HCT116 (cell line): ENCODE data around the gene CCDC30. TPM values are rescaled to one million over a fixed set of nuclear protein-coding genes. Genes with fewer than 3 reads are reported as not detected.

ENCODE experiments used
- ATAC-seq: fragments of 200-7000 bp; cut with Tn5 transposase; 2 replicates; pipeline ENCODE4 v1.9.1; 2020; ENCODE audit warnings: mild to moderate bottlenecking, moderate library complexity
- BruUV-seq: library from RNA; stranded (reverse); fragments of 400-500 nt; replicated peaks from 2 replicates; lab custom pipeline; 2021; lab: Mats Ljungman, UMichigan
- CTCF ChIA-PET: fragments of 300-600 bp; sonication (Branson Sonifier 250); formaldehyde crosslinking; loops from one replicate; lab custom pipeline; 2021; ENCODE audit warnings: antibody characterized with exemption; lab: Charles Lee
- POLR2A ChIA-PET: fragments of 300-600, 350-600 bp; sonication (Branson Sonifier 250); formaldehyde crosslinking; loops from one replicate; lab custom pipeline; 2021; ENCODE audit warnings: antibody characterized with exemption; lab: Charles Lee
- RAD21 ChIA-PET, 2 experiments: fragments of 300-600 bp; sonication (Branson Sonifier 250); formaldehyde crosslinking; loops; one replicate each; lab custom pipeline; 2023; ENCODE audit warnings: low total read pairs in 2 of 2; ENCODE audit not compliant: uncharacterized antibody in 2 of 2, unreplicated experiment in 2 of 2, low non-redundant PET in 1 of 2; lab: Charles Lee
- DNase-seq: peaks from one replicate; pipeline ENCODE4 v3.0.0-alpha.2; 2010; ENCODE audit warnings: low read depth, low spot score
- H2AFZ ChIP-seq: fragments of 200-600 bp; shearing (Covaris generic), sonication (generic); 2 replicates; pipeline ENCODE4 v1.6.1; 2017; ENCODE audit warnings: low read depth, mixed run types, mixed read lengths, antibody characterized with exemption, low read length; ENCODE audit not compliant: poor library complexity, severe bottlenecking
- H3K27ac ChIP-seq: 2 replicates; pipeline ENCODE4 v1.5.1; 2012; ENCODE audit warnings: low read depth, low read length
- H3K27me3 ChIP-seq: fragments of 200-600 bp; sonication (generic); 2 replicates; pipeline ENCODE4 v1.6.1; 2016; ENCODE audit warnings: mixed run types, low read length, mixed read lengths; ENCODE audit not compliant: insufficient read depth
- H3K36me3 ChIP-seq, 2 experiments: fragments of 200-500 bp in 1 of 2; fragments of 200-600 bp in 1 of 2; sonication (Bioruptor generic) in 1 of 2; sonication (generic) in 1 of 2; 2 replicates each; pipeline versions ENCODE4 v1.5.1 to v1.6.1; 2014 to 2016; ENCODE audit warnings: low read length in 2 of 2, inconsistent platforms in 1 of 2, mixed read lengths in 1 of 2, mixed run types in 1 of 2; ENCODE audit not compliant: insufficient read depth in 2 of 2, control insufficient read depth in 1 of 2
- H3K4me1 ChIP-seq, 2 experiments: fragments of 200-600 bp in 1 of 2; sonication (generic) in 1 of 2; 2 replicates each; pipeline versions ENCODE4 v1.5.1 to v1.6.1; 2012 to 2017; ENCODE audit warnings: low read length in 2 of 2, inconsistent platforms in 1 of 2, mild to moderate bottlenecking in 1 of 2, mixed read lengths in 1 of 2, mixed run types in 1 of 2, moderate library complexity in 1 of 2; ENCODE audit not compliant: insufficient read depth in 2 of 2, control insufficient read depth in 1 of 2
- H3K4me2 ChIP-seq: fragments of 200-600 bp; sonication (generic); 2 replicates; pipeline ENCODE4 v1.6.1; 2017; ENCODE audit warnings: mixed run types, low read length, mixed read lengths
- H3K4me3 ChIP-seq, 2 experiments: fragments of 200-600 bp in 1 of 2; sonication (generic) in 1 of 2; replicated peaks in 1 of 2; 2 replicates each; pipeline ENCODE4 v1.5.1; 2011 to 2016; ENCODE audit warnings: low read length in 2 of 2, control low read depth in 1 of 2, low read depth in 1 of 2, mild to moderate bottlenecking in 1 of 2, mixed read lengths in 1 of 2, mixed run types in 1 of 2
- H3K79me2 ChIP-seq: fragments of 200-600 bp; sonication (generic); 2 replicates; pipeline ENCODE4 v1.6.1; 2017; ENCODE audit warnings: mild to moderate bottlenecking, mixed run types, low read length, moderate library complexity, mixed read lengths; ENCODE audit not compliant: insufficient read depth
- H3K9ac ChIP-seq: fragments of 200-600 bp; sonication (generic); 2 replicates; pipeline ENCODE4 v1.6.1; 2016; ENCODE audit warnings: low read length, mixed read lengths
- H3K9me2 ChIP-seq: fragments of 200-600 bp; sonication (generic), shearing (Covaris generic); 2 replicates; pipeline ENCODE4 v1.6.1; 2017; ENCODE audit warnings: mixed run types, mild to moderate bottlenecking, moderate library complexity; ENCODE audit not compliant: insufficient read depth
- H3K9me3 ChIP-seq, 2 experiments: fragments of 200-500 bp in 1 of 2; fragments of 200-600 bp in 1 of 2; sonication (Bioruptor generic) in 1 of 2; sonication (generic) in 1 of 2; 2 replicates each; pipeline ENCODE4 v1.6.1; 2014 to 2017; ENCODE audit warnings: low read length in 2 of 2, mixed read lengths in 2 of 2, inconsistent platforms in 1 of 2, low read depth in 1 of 2, mild to moderate bottlenecking in 1 of 2, mixed run types in 1 of 2, moderate library complexity in 1 of 2; ENCODE audit not compliant: control insufficient read depth in 1 of 2, insufficient read depth in 1 of 2
- H4K20me1 ChIP-seq: fragments of 200-600 bp; sonication (generic), shearing (Covaris generic); 2 replicates; pipeline ENCODE4 v1.6.1; 2017; ENCODE audit warnings: mixed run types, mild to moderate bottlenecking, moderate library complexity; ENCODE audit not compliant: insufficient read depth
- CBX3 ChIP-seq: IDR thresholded peaks from 2 replicates; pipeline ENCODE4 v1.6.1; 2012; ENCODE audit warnings: low read depth
- EGR1 ChIP-seq: IDR thresholded peaks from 2 replicates; pipeline ENCODE4 v1.6.1; 2012; ENCODE audit warnings: low read depth
- EZH2 ChIP-seq: fragments of 200-600 bp; sonication (generic); IDR thresholded peaks from 2 replicates; pipeline ENCODE4 v1.6.1; 2017; ENCODE audit warnings: antibody characterized with exemption, mixed run types
- POLR2A ChIP-seq: IDR thresholded peaks from 2 replicates; pipeline ENCODE4 v1.7.0; 2011; ENCODE audit warnings: borderline replicate concordance; ENCODE audit not compliant: insufficient read depth, insufficient read length; ENCODE audit errors: extremely low read depth
- POLR2AphosphoS5 ChIP-seq: IDR thresholded peaks from 2 replicates; pipeline ENCODE4 v1.6.1; 2011; ENCODE audit warnings: mild to moderate bottlenecking, low read depth, low read length, moderate library complexity
- SIN3A ChIP-seq: IDR thresholded peaks from 2 replicates; pipeline ENCODE4 v1.6.1; 2012; ENCODE audit warnings: low read depth
- SP1 ChIP-seq: IDR thresholded peaks from 2 replicates; pipeline ENCODE4 v1.6.1; 2012; ENCODE audit warnings: low read depth
- TCF7L2 ChIP-seq: IDR thresholded peaks from 2 replicates; pipeline ENCODE4 v1.7.0; 2011; ENCODE audit warnings: borderline replicate concordance, inconsistent platforms; ENCODE audit not compliant: insufficient read depth, insufficient read length; ENCODE audit errors: extremely low read depth
- intact Hi-C: fragments of 100-400 bp; cut with micrococcal nuclease; formaldehyde crosslinking; loops from 2 replicates; pipeline ENCODE4 v1.10.0; 2022
- total RNA-seq: library from RNA; stranded (reverse); gene quantifications from one replicate; pipeline ENCODE4 v1.2.1, GENCODE V29; 2021; ENCODE audit not compliant: unreplicated experiment
- TF ChIP-seq, protein P1 (sequence below): IDR thresholded peaks from 2 replicates; pipeline ENCODE4 v1.6.1; 2012; ENCODE audit warnings: low read depth
- TF ChIP-seq, protein P2 (sequence below): IDR thresholded peaks from 2 replicates; pipeline ENCODE4 v1.6.1; 2012

CCDC30 gene
- total RNA-seq, 1 experiment from 2014 or later = 2.0 TPM

DNA sequence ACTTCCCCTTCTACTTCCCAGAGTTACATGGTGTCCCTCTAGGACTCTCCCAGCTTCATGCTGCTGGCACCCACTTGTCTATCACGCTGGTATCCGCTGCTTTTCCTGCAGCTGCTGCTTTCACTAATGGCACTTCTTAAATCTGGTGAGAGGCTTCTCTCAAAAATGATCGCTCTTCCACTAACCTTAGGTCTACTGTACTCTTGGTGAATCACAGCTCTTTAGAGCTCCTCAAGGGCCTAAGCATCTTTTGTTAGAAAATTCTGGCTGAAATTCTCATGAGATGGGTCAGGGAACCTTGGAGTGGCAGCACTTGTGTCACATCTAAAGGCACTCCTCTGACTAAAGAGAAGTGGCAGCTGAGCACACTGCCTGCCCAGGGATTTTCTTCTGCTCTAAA, 39.4 kb upstream of the CCDC30 start:
- no peak overlapping the region for H3K9ac ChIP-seq
- no peaks in the 10 kb centered on the region for H3K9me2 ChIP-seq
- ChIA-PET RAD21 (no interaction called here), POLR2A (no interaction called here), CTCF (no interaction called here)
- no peaks in the 10 kb centered on the region for H3K79me2 ChIP-seq
- intact Hi-C loops = no loop called here
- no peak for DNase-seq
- H3K4me3 ChIP-seq = no peak overlapping the region
- no peaks in the 10 kb centered on the region for H3K4me1 ChIP-seq
- H3K4me2 ChIP-seq = no peak overlapping the region
- no peaks in the 10 kb centered on the region for H3K9me3 ChIP-seq
- no peak for ATAC-seq
- no peak overlapping the region for H3K27ac ChIP-seq
- no TSS peak for BruUV-seq
- no peaks in the 10 kb centered on the region for H3K27me3 ChIP-seq
- H4K20me1 ChIP-seq = no peaks in the 10 kb centered on the region
- no peak overlapping the region for H2AFZ ChIP-seq
- H3K36me3 ChIP-seq = no peaks in the 10 kb centered on the region
- TF ChIP-seq, protein P1, sequence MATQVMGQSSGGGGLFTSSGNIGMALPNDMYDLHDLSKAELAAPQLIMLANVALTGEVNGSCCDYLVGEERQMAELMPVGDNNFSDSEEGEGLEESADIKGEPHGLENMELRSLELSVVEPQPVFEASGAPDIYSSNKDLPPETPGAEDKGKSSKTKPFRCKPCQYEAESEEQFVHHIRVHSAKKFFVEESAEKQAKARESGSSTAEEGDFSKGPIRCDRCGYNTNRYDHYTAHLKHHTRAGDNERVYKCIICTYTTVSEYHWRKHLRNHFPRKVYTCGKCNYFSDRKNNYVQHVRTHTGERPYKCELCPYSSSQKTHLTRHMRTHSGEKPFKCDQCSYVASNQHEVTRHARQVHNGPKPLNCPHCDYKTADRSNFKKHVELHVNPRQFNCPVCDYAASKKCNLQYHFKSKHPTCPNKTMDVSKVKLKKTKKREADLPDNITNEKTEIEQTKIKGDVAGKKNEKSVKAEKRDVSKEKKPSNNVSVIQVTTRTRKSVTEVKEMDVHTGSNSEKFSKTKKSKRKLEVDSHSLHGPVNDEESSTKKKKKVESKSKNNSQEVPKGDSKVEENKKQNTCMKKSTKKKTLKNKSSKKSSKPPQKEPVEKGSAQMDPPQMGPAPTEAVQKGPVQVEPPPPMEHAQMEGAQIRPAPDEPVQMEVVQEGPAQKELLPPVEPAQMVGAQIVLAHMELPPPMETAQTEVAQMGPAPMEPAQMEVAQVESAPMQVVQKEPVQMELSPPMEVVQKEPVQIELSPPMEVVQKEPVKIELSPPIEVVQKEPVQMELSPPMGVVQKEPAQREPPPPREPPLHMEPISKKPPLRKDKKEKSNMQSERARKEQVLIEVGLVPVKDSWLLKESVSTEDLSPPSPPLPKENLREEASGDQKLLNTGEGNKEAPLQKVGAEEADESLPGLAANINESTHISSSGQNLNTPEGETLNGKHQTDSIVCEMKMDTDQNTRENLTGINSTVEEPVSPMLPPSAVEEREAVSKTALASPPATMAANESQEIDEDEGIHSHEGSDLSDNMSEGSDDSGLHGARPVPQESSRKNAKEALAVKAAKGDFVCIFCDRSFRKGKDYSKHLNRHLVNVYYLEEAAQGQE = no peak
- TF ChIP-seq POLR2AphosphoS5 (no peak), SP1 (no peak), EZH2 (no peak)
- TF ChIP-seq, all 23 proteins: peak for 0

DNA sequence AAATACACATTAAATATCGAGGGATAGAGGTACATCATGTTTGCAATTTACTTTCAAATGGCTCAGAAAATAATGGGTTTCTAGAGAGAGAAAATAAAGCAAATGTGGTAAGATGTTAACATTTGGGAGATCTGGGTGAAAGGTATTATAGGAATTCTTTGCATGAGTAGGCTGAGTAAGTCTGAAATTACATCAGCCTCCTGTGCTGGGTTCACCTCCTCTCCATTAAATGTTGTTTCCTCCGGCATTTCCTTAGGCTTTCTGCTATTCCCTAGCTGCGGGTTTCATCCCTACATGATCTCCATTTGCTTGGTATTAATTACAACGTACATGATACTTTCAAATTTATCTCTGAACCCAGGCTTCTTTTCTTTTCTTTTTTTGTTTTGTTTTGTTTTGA, 38.9 kb upstream of the CCDC30 start:
- BruUV-seq = no TSS peak
- ATAC-seq = no peak
- no peaks in the 10 kb centered on the region for H3K9me3 ChIP-seq
- H3K9me2 ChIP-seq = no peaks in the 10 kb centered on the region
- no peaks in the 10 kb centered on the region for H3K27me3 ChIP-seq
- no peak for DNase-seq
- no peaks in the 10 kb centered on the region for H3K36me3 ChIP-seq
- POLR2A ChIA-PET = no interaction called here
- CTCF ChIA-PET = no interaction called here
- H3K4me2 ChIP-seq = no peak overlapping the region
- H3K9ac ChIP-seq = no peak overlapping the region
- H4K20me1 ChIP-seq = no peaks in the 10 kb centered on the region
- intact Hi-C loops = no loop called here
- H3K27ac ChIP-seq = no peak overlapping the region
- no peak overlapping the region for H3K4me3 ChIP-seq
- no peaks in the 10 kb centered on the region for H3K4me1 ChIP-seq
- no peak overlapping the region for H2AFZ ChIP-seq
- RAD21 ChIA-PET = no interaction called here
- TF ChIP-seq, protein P2, sequence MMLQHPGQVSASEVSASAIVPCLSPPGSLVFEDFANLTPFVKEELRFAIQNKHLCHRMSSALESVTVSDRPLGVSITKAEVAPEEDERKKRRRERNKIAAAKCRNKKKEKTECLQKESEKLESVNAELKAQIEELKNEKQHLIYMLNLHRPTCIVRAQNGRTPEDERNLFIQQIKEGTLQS = no peak
- TF ChIP-seq CBX3 (no peak), TCF7L2 (no peak), EGR1 (no peak), SIN3A (no peak), POLR2A (no peak)
- no peaks in the 10 kb centered on the region for H3K79me2 ChIP-seq
